GM12878 (cell line): ENCODE data around the gene SPR. TPM values are rescaled to one million over a fixed set of nuclear protein-coding genes. Genes with fewer than 3 reads are reported as not detected.

Source experiments
- ATAC-seq: fragments of 200-7000 bp; cut with Tn5 transposase; 3 replicates; pipeline ENCODE4 v1.9.1; 2020; ENCODE audit warnings: mild to moderate bottlenecking, moderate library complexity
- BruUV-seq: library from RNA; stranded (reverse); fragments of 400-500 nt; replicated peaks from 2 replicates; lab custom pipeline; 2021; lab: Mats Ljungman, UMichigan
- CTCF ChIA-PET: fragments of 300-600 bp; sonication (Branson Sonifier 250); formaldehyde crosslinking; extraction: SDS; loops from one replicate; lab custom pipeline; 2021; ENCODE audit warnings: inconsistent platforms; lab: Yijun Ruan, JAX
- POLR2A ChIA-PET: fragments of 350-600 bp; formaldehyde crosslinking; extraction: SDS; loops from one replicate; lab custom pipeline; 2021; ENCODE audit warnings: inconsistent platforms; lab: Charles Lee
- RAD21 ChIA-PET: fragments of 300-600 bp; sonication (Branson Sonifier 250); formaldehyde crosslinking; loops from one replicate; lab custom pipeline; 2023; ENCODE audit warnings: antibody characterized with exemption; ENCODE audit not compliant: unreplicated experiment; lab: Charles Lee
- SMC1A ChIA-PET: fragments of 300-600 bp; sonication (Branson Sonifier 250); formaldehyde crosslinking; loops from one replicate; lab custom pipeline; 2023; ENCODE audit not compliant: unreplicated experiment, uncharacterized antibody; lab: Charles Lee
- DNase-seq: peaks from one replicate; pipeline ENCODE4 v3.0.0-alpha.2; 2011; ENCODE audit warnings: low read depth, low spot score
- FAIRE-seq: peaks from 3 replicates; lab custom pipeline; 2011; peaks lifted over from hg19 to GRCh38; lab: Jason Lieb, UNC
- H2AFZ ChIP-seq: 2 replicates; pipeline ENCODE4 v1.6.0; 2011; ENCODE audit warnings: low read depth, low read length, control low read depth; ENCODE audit not compliant: control insufficient read depth
- H3K27ac ChIP-seq: 2 replicates; pipeline ENCODE4 v1.5.1; 2011; ENCODE audit warnings: control low read depth; ENCODE audit not compliant: control insufficient read depth, insufficient read depth
- H3K27me3 ChIP-seq, 2 experiments: replicated peaks in 1 of 2; 2 replicates each; pipeline versions ENCODE4 v1.6.0 to v1.6.1; 2011; ENCODE audit warnings: low read length in 1 of 2; ENCODE audit not compliant: control insufficient read depth in 2 of 2, insufficient read depth in 2 of 2
- H3K36me3 ChIP-seq, 2 experiments: 2 replicates each; pipeline ENCODE4 v1.5.1; 2011; ENCODE audit warnings: low read length in 1 of 2; ENCODE audit not compliant: control insufficient read depth in 2 of 2, insufficient read depth in 2 of 2
- H3K4me1 ChIP-seq: 2 replicates; pipeline ENCODE4 v1.6.1; 2011; ENCODE audit warnings: mild to moderate bottlenecking, low read length, moderate library complexity, mixed read lengths; ENCODE audit not compliant: control insufficient read depth, insufficient read depth
- H3K4me2 ChIP-seq: 2 replicates; pipeline ENCODE4 v1.6.0; 2011; ENCODE audit warnings: control low read depth; ENCODE audit not compliant: control insufficient read depth, insufficient read depth
- H3K4me3 ChIP-seq: fragments of 200-600 bp; sonication (generic); 2 replicates; pipeline ENCODE4 v1.5.1; 2016
- H3K79me2 ChIP-seq: 2 replicates; pipeline ENCODE4 v1.6.0; 2011; ENCODE audit warnings: low read length; ENCODE audit not compliant: control insufficient read depth, insufficient read depth
- H3K9ac ChIP-seq: 2 replicates; pipeline ENCODE4 v1.8.0; 2011; ENCODE audit warnings: low read length, control low read depth, mixed read lengths; ENCODE audit not compliant: control insufficient read depth, insufficient read depth
- H3K9me3 ChIP-seq: replicated peaks from 3 replicates; pipeline ENCODE4 v1.5.1; 2011; ENCODE audit warnings: mild to moderate bottlenecking, low read length; ENCODE audit not compliant: control insufficient read depth, insufficient read depth
- H4K20me1 ChIP-seq: 2 replicates; pipeline ENCODE4 v1.6.0; 2011; ENCODE audit not compliant: control insufficient read depth, insufficient read depth
- ASH2L ChIP-seq: fragments of 300-600, 200-600 bp; sonication (generic); IDR thresholded peaks from 2 replicates; pipeline ENCODE4 v1.6.1; 2017; ENCODE audit warnings: low read depth, mild to moderate bottlenecking, borderline replicate concordance
- ATF3 ChIP-seq: IDR thresholded peaks from 2 replicates; pipeline ENCODE4 v1.6.1; 2011; ENCODE audit warnings: low read depth, mild to moderate bottlenecking, low read length, moderate library complexity, borderline replicate concordance; ENCODE audit errors: extremely low read depth
- BACH1 ChIP-seq: fragments of 450-650 bp; IDR thresholded peaks from 2 replicates; pipeline ENCODE4 v1.6.1; 2017; ENCODE audit warnings: mild to moderate bottlenecking, borderline replicate concordance
- BMI1 ChIP-seq: fragments of 450-650 bp; IDR thresholded peaks from 2 replicates; pipeline ENCODE4 v1.6.1; 2016; ENCODE audit warnings: mild to moderate bottlenecking, moderate library complexity, borderline replicate concordance
- GATAD2B ChIP-seq: fragments of 450-650 bp; conservative IDR thresholded peaks from 2 replicates; pipeline ENCODE4 v1.6.1; 2017; ENCODE audit warnings: low read depth, mild to moderate bottlenecking, moderate library complexity
- IKZF1 ChIP-seq: fragments of 450-650 bp; conservative IDR thresholded peaks from 2 replicates; pipeline ENCODE4 v1.6.1; 2017; ENCODE audit warnings: antibody characterized with exemption, mild to moderate bottlenecking
- IKZF2 ChIP-seq, 2 experiments: fragments of 450-650 bp; IDR thresholded peaks; 2 replicates each; pipeline ENCODE4 v1.6.1; 2017; ENCODE audit warnings: mild to moderate bottlenecking in 2 of 2, moderate library complexity in 2 of 2
- JUND ChIP-seq: IDR thresholded peaks from 2 replicates; pipeline ENCODE4 v1.6.1; 2012; ENCODE audit warnings: low read depth, mild to moderate bottlenecking, low read length, improper control_type of control experiment, moderate library complexity
- MYC ChIP-seq: IDR thresholded peaks from 2 replicates; pipeline ENCODE4 v1.6.1; 2011; ENCODE audit warnings: mild to moderate bottlenecking, low read length, moderate library complexity, inconsistent platforms; ENCODE audit not compliant: insufficient read depth, insufficient replicate concordance, insufficient read length, severe bottlenecking
- NFIC ChIP-seq: IDR thresholded peaks from 2 replicates; pipeline ENCODE4 v1.6.1; 2012; ENCODE audit warnings: low read depth, mild to moderate bottlenecking, inconsistent platforms, low read length, moderate library complexity
- NFYB ChIP-seq: IDR thresholded peaks from 2 replicates; pipeline ENCODE4 v1.6.1; 2011; ENCODE audit warnings: low read depth, mild to moderate bottlenecking, low read length, improper control_type of control experiment, moderate library complexity; ENCODE audit not compliant: insufficient read depth
- POLR2A ChIP-seq: IDR thresholded peaks from 2 replicates; pipeline ENCODE4 v1.6.1; 2011; ENCODE audit warnings: low read depth, mild to moderate bottlenecking, low read length
- RAD21 ChIP-seq: IDR thresholded peaks from 2 replicates; pipeline ENCODE4 v1.6.1; 2011; ENCODE audit warnings: mild to moderate bottlenecking, low read depth, low read length, moderate library complexity; ENCODE audit not compliant: insufficient read depth
- SREBF1 ChIP-seq: IDR thresholded peaks from 2 replicates; pipeline ENCODE4 v1.6.1; 2012; ENCODE audit warnings: mild to moderate bottlenecking, low read length
- SRF ChIP-seq, 2 experiments: IDR thresholded peaks; 2 replicates each; pipeline ENCODE4 v1.6.1; 2011; ENCODE audit warnings: low read depth in 2 of 2, low read length in 2 of 2, mild to moderate bottlenecking in 1 of 2, moderate library complexity in 1 of 2
- YY1 ChIP-seq: IDR thresholded peaks from 2 replicates; pipeline ENCODE4 v1.6.1; 2011; ENCODE audit warnings: low read depth, mild to moderate bottlenecking, low read length
- ZBTB33 ChIP-seq: fragments of 450-650 bp; IDR thresholded peaks from 2 replicates; pipeline ENCODE4 v1.6.1; 2017; ENCODE audit warnings: mild to moderate bottlenecking
- ZSCAN29 ChIP-seq: fragments of 450-650 bp; IDR thresholded peaks from 2 replicates; pipeline ENCODE4 v1.6.1; 2017; ENCODE audit warnings: mild to moderate bottlenecking, moderate library complexity
- WGBS: methylation state at CpG from one replicate; pipeline ENCODE4 v1.1.6; 2016; ENCODE audit warnings: low lambda C conversion rate; ENCODE audit not compliant: insufficient replicate concordance, insufficient coverage; ENCODE audit errors: missing lambda C conversion rate; 5-methylcytosine and 5-hydroxymethylcytosine counted together
- in situ Hi-C: fragments of 300-500 bp; cut with MboI; formaldehyde crosslinking; loops from 9 replicates; pipeline ENCODE4 v1.14.3; 2018; ENCODE audit warnings: mixed read lengths
- intact Hi-C: fragments of 100-400 bp; cut with micrococcal nuclease; formaldehyde crosslinking; loops from one replicate; pipeline ENCODE4 v1.14.2; 2022; ENCODE audit not compliant: unreplicated experiment
- polyA plus RNA-seq, 11 experiments: library from polyadenylated mRNA; depleted of rRNA in 4 of 11; unstranded in 6 of 11; stranded (reverse) in 5 of 11; fragments of >200 nt; fragmentation: Nextera tagmentation in 4 of 11; fragmentation: Illumina TruSeq in 1 of 11; extraction: Ambion mirVana in 4 of 11; extraction: Trizol in 1 of 11; gene quantifications; 1 replicate in 1 of 11; 2 replicates in 10 of 11; pipeline versions ENCODE4 v1.2.1 to v1.2.3, GENCODE V29; 2011 to 2016; ENCODE audit warnings: inconsistent platforms in 2 of 11, missing spikeins in 2 of 11, low read depth in 1 of 11
- total RNA-seq, 4 experiments: library from RNA; depleted of rRNA in 3 of 4; stranded (reverse); fragments of >200 nt in 3 of 4; fragmentation: Illumina TruSeq in 1 of 4; extraction: Trizol in 1 of 4; gene quantifications; 2 replicates each; pipeline versions ENCODE4 v1.2.1 to v1.2.3, GENCODE V29; 2013 to 2021

SPR gene
- total and polyA plus RNA-seq, 10 of the 15 experiments (the other 5 are each of a cell fraction or from before 2014, with no cell fraction given): 0.68 to 7.8 (median 2.5) TPM

- TF ChIP-seq IKZF2 (IDR thresholded peaks at IDR 0.05) (peak in 1 of 2 experiments; percentile 10; a peak in 3 of 4 replicates), NFIC (no peak), POLR2A (peak; percentile 44; the same call in 1 of the 2 replicates), ZSCAN29 (peak; percentile 86), SREBF1 (no peak), YY1 (peak; percentile 56; the same call in 1 of the 2 replicates), BMI1 (0 out of 2 replicates have a peak, but pooled peaks have one; percentile 27), NFYB (peak; percentile 53; the same call in 1 of the 2 replicates), BACH1 (peak; percentile 47)
Observed at GRCh38 chr2:72917138-72917876, 30.1 kb downstream of the SPR start, which contains the start of gene EMX1 (continued).

- no peak for FAIRE-seq
- Histone ChIP-seq H3K4me2 (peak overlapping the region; percentile 90), H3K4me3 (peak overlapping the region; percentile 41; the same call in 1 of the 2 replicates), H3K27me3 (peaks cover 8 to 68% of the 10 kb centered on the region in 2 experiments), H4K20me1 (peaks cover 2% of the 10 kb centered on the region; the same call in 1 of the 2 replicates), H3K27ac (no peak overlapping the region), H3K36me3 (no peaks in the 10 kb centered on the region), H3K79me2 (no peaks in the 10 kb centered on the region), H2AFZ (no peak overlapping the region), H3K4me1 (peaks cover 9% of the 10 kb centered on the region), H3K9ac (no peak overlapping the region; the same call in 1 of the 2 replicates), H3K9me3 (no peaks in the 10 kb centered on the region; the same call in 2 of the 3 replicates)
- ATAC-seq: no peak; the same call in 2 of the 3 replicates
- intact Hi-C loops: loop anchor here (2.0 to 5.0 kb wide), 3 partner anchors 25 to 154 kb away; partner anchors contain the start of gene SFXN5
- WGBS: 2% methylated on average over 58 of the region's 89 CpGs
- POLR2A ChIA-PET: interaction anchor here (1.3 to 5.8 kb wide), 3 partner anchors 9 to 23 kb away, joined by 3 to 42 read pairs (median 5); no protein-coding TSS in a partner anchor
- DNase-seq: no peak
- in situ Hi-C loops: no loop called here
- no TSS peak for BruUV-seq
- CTCF ChIA-PET: interaction anchor here (0.6 to 6.3 kb wide), 5 partner anchors 17 to 1113 kb away, joined by 3 to 106 read pairs (median 7); partner anchors contain the start of gene SPR
- RAD21 ChIA-PET: interaction anchor here (0.6 to 6.7 kb wide), 5 partner anchors 9 to 56 kb away, joined by 3 to 88 read pairs (median 5); partner anchors contain the start of gene SPR
- SMC1A ChIA-PET: interaction anchor here (1.6 to 5.6 kb wide), 4 partner anchors 9 to 56 kb away, joined by 4 to 48 read pairs (median 14); no protein-coding TSS in a partner anchor
- TF ChIP-seq ATF3 (no peak), RAD21 (no peak), MYC (no peak), IKZF1 (0 out of 2 replicates have a peak, but pooled peaks have one; percentile 40), JUND (no peak), GATAD2B (peak; percentile 26; the same call in 1 of the 2 replicates), ZBTB33 (no peak), ASH2L (no peak), SRF (IDR thresholded peaks at IDR 0.05; ENCODE audit: low read depth in 2 of 2, low read length in 2 of 2) (no peak)
Observed at GRCh38 chr2:72917877-72918553, 30.8 kb downstream of the SPR start.
